Skeletal muscle cell (primary cell): ENCODE results near the gene AP4B1.
A peak's percentile ranks its signal among the peaks of the same experiment; 100 is the strongest.
"Not testable (repeated sequence)": the region's sequence is repeated elsewhere in the genome, so short reads cannot be mapped to it uniquely, and the experiment has no call there.

Source experiments
- DNase-seq: peaks from one replicate; pipeline ENCODE4 v3.0.0-alpha.2; 2010; ENCODE audit warnings: low read depth
- H3K4me3 ChIP-seq: 2 replicates; pipeline ENCODE4 v1.5.1; 2011; ENCODE audit warnings: low read depth, mild to moderate bottlenecking, control low read depth, low read length, moderate library complexity

The AP4B1 gene

GRCh38 chr1:113868387-113869083, 36.1 kb downstream of the AP4B1 start:
- peak; percentile 9 for DNase-seq
- H3K4me3 ChIP-seq, result no peak overlapping the region

- no peak for DNase-seq
- no peak overlapping the region for H3K4me3 ChIP-seq
Observed at GRCh38 chr1:113861641-113862040, 43.0 kb downstream of the AP4B1 start.

GRCh38 chr1:113860891-113861290, 43.7 kb downstream of the AP4B1 start:
- DNase-seq, result peak; percentile 21
- no peak overlapping the region for H3K4me3 ChIP-seq

- H3K4me3 ChIP-seq, result no peak overlapping the region
- no peak for DNase-seq
Observed at GRCh38 chr1:113859478-113860175, 45.0 kb downstream of the AP4B1 start.

- DNase-seq, result no peak
- no peak overlapping the region for H3K4me3 ChIP-seq
Observed at GRCh38 chr1:113858982-113859381, 45.6 kb downstream of the AP4B1 start.

- H3K4me3 ChIP-seq, result no peak overlapping the region
- DNase-seq, result no peak
Observed at GRCh38 chr1:113858418-113858817, 46.2 kb downstream of the AP4B1 start.

GRCh38 chr1:113857776-113858175, 46.8 kb downstream of the AP4B1 start:
- no peak overlapping the region for H3K4me3 ChIP-seq
- DNase-seq, result no peak

- H3K4me3 ChIP-seq, result no peak overlapping the region
- no peak for DNase-seq
Observed at GRCh38 chr1:113856401-113856790, 48.2 kb downstream of the AP4B1 start.

- no peak overlapping the region for H3K4me3 ChIP-seq
- DNase-seq, result no peak
Observed at GRCh38 chr1:113855630-113856400, 48.8 kb downstream of the AP4B1 start.

- no peak for DNase-seq
- H3K4me3 ChIP-seq, result no peak overlapping the region
Observed at GRCh38 chr1:113854234-113854633, 50.4 kb downstream of the AP4B1 start.

- not testable (repeated sequence) for H3K4me3 ChIP-seq, DNase-seq
Observed at GRCh38 chr1:113852694-113853093, 51.9 kb downstream of the AP4B1 start.

- DNase-seq, result no peak
- no peak overlapping the region for H3K4me3 ChIP-seq
Observed at GRCh38 chr1:113850127-113850796, 54.3 kb downstream of the AP4B1 start.

GRCh38 chr1:113849072-113849471, 55.5 kb downstream of the AP4B1 start:
- DNase-seq, result no peak
- no peak overlapping the region for H3K4me3 ChIP-seq

GRCh38 chr1:113846391-113847035, 58.1 kb downstream of the AP4B1 start:
- DNase-seq, result no peak
- H3K4me3 ChIP-seq, result no peak overlapping the region
